Fibroblast of lung (primary cell): ENCODE measurements around the gene CHD6.

ENCODE experiments used
- EZH2 ChIP-seq: IDR thresholded peaks from 2 replicates; pipeline ENCODE4 v1.5.1; 2012; ENCODE audit warnings: low read length, control low read depth, mild to moderate bottlenecking; ENCODE audit errors: missing control alignments
- TF ChIP-seq, protein P1 (sequence below), 2 donors: IDR thresholded peaks in 1 of 2; conservative IDR thresholded peaks in 1 of 2; 1 replicate in 1 of 2; 2 replicates in 1 of 2; pipeline ENCODE4 v1.5.1; 2011 to 2012; ENCODE audit warnings: low read length in 2 of 2, control low read depth in 1 of 2, inconsistent platforms in 1 of 2, low read depth in 1 of 2, mild to moderate bottlenecking in 1 of 2

DNA sequence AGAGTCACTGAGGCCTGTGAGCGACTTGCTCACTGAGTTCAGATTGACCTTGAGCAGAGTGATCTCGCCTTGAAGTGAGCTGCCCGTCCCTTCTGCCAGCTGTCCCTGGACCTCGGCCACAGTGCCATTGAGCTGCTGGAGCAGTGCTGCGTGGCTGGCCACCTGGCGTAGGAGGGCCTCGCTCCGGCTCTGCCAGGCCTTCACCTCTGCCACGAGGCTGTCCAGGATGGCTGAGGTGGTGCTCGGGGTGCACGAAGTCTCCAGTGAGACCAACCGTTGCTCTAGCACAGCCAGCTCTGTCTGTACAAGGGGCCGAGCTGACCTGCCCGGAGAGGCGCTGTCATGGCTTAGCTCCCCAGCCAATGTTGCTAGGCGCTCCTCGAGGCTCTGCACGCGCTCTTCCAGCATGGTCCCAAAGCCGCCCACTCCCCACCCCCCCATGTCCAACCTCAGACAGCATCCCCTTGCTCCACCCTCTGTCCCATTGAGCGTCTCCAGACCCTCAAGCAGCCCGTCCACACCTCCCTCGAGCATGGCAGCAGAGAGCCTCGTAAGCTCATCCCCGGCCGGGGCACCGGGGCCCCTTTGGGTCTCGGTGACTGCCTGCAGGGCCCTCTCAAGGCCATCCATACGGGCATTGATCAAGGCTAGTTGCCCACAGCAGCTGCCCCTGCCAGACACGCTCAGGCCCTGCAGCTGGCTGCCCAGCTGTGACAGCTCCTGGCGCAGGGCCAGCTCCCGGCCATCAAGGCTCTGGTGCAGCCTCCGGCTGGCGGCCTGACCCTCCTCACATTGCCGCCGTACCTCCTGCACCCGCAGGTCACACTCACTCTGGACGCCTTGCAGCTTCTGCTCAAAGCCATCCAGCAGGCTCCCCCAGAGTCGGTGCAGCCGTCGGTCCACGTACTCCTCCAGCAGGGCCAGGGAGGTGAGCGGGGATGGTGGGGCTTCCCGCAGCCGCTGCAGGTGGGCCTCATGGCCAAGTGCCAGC lies 256.1 kb downstream of the CHD6 start:
- no peak for TF ChIP-seq EZH2
- TF ChIP-seq, protein P1, sequence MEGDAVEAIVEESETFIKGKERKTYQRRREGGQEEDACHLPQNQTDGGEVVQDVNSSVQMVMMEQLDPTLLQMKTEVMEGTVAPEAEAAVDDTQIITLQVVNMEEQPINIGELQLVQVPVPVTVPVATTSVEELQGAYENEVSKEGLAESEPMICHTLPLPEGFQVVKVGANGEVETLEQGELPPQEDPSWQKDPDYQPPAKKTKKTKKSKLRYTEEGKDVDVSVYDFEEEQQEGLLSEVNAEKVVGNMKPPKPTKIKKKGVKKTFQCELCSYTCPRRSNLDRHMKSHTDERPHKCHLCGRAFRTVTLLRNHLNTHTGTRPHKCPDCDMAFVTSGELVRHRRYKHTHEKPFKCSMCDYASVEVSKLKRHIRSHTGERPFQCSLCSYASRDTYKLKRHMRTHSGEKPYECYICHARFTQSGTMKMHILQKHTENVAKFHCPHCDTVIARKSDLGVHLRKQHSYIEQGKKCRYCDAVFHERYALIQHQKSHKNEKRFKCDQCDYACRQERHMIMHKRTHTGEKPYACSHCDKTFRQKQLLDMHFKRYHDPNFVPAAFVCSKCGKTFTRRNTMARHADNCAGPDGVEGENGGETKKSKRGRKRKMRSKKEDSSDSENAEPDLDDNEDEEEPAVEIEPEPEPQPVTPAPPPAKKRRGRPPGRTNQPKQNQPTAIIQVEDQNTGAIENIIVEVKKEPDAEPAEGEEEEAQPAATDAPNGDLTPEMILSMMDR (conservative IDR thresholded peaks at IDR 0.05 in 1 of 2, IDR thresholded peaks at IDR 0.05 in 1 of 2; ENCODE audit: low read depth in 1 of 2, low read length in 2 of 2) = no peak
